ENCODE results near the gene SPTBN5. TPM values are rescaled to one million over a fixed set of nuclear protein-coding genes. Genes with fewer than 3 reads are reported as not detected.

The SPTBN5 gene
- total RNA-seq, 1 donor from 2014 or later: 0.65 TPM

GRCh38 chr15:41866872-41867579 lies 26.8 kb downstream of the SPTBN5 start:
- H3K9me3 Mint-ChIP-seq: no peaks in the 10 kb centered on the region
- H3K4me3 Mint-ChIP-seq: no peak overlapping the region
- peaks cover 6% of the 10 kb centered on the region for H3K4me1 Mint-ChIP-seq
- no peak overlapping the region for H3K27ac Mint-ChIP-seq
- DNase-seq: no peak
- intact Hi-C loops (cut with micrococcal nuclease): no loop called here
- no peaks in the 10 kb centered on the region for H3K36me3 Mint-ChIP-seq (ENCODE audit: low read depth)
- H3K27me3 Mint-ChIP-seq: no peaks in the 10 kb centered on the region

DNA sequence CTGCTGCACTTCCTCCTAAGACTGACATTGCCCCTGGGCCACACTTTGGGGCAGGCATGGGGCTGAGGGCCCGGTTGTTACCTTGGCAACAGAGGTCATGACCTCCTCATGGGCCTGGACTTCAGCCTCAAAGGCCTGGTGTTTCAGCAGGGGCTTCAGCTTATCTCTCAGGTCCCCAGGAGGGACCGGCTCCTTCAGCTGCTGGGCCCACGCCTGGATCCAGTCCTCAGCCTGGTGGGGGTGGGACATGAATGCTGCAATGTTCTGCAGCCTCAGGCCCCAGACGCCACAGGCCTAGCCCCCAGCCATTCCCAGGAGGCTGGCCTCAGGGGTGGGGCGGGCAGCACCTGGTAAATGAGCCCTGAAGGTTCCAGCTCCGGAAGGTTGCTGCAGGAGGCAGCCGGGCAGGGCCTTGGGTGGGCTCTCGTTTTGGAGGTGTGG lies 27.6 kb downstream of the SPTBN5 start:
- no peaks in the 10 kb centered on the region for H3K36me3 Mint-ChIP-seq (ENCODE audit: low read depth)
- DNase-seq: no peak
- no peaks in the 10 kb centered on the region for H3K27me3 Mint-ChIP-seq
- H3K9me3 Mint-ChIP-seq: no peaks in the 10 kb centered on the region
- peaks cover 6% of the 10 kb centered on the region for H3K4me1 Mint-ChIP-seq
- H3K27ac Mint-ChIP-seq: no peak overlapping the region
- intact Hi-C loops (cut with micrococcal nuclease): no loop called here
- H3K4me3 Mint-ChIP-seq: no peak overlapping the region

DNA sequence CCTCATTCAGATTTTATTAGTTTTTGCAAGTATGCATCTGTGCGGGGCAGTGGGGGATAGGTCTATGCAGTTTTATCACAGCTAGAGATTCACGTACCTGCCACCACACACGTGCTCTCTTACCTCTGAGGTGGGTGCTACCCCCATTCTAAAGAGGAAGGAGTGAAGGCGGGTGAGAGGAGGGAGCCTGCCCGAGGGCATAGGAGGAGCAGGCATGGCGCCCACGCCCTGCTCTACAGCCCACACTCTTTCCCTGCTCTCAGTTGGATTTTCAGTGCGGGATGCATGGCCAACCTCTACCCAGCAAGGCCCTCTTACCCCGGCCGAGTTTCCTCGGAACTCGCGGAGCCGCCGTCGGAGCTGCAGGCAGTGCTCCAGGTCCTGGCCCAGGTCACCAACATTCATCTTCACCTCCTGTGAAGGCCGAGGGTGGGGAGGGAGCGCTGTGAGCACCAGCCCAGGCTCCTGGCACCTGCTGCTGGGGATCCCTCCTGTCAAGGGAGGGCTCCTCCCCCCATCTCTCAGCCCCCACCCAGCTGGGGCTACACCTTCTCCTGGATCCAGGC lies 28.3 kb downstream of the SPTBN5 start:
- H3K9me3 Mint-ChIP-seq: no peaks in the 10 kb centered on the region
- H3K36me3 Mint-ChIP-seq (ENCODE audit: low read depth): no peaks in the 10 kb centered on the region
- no peak overlapping the region for H3K27ac Mint-ChIP-seq
- no peak for DNase-seq
- H3K27me3 Mint-ChIP-seq: no peaks in the 10 kb centered on the region
- no peaks in the 10 kb centered on the region for H3K4me1 Mint-ChIP-seq
- no peak overlapping the region for H3K4me3 Mint-ChIP-seq
- intact Hi-C loops (cut with micrococcal nuclease): no loop called here

GRCh38 chr15:41862515-41863116 lies 31.2 kb downstream of the SPTBN5 start:
- Mint-ChIP-seq H3K4me3 (no peak overlapping the region), H3K27ac (no peak overlapping the region)

DNA sequence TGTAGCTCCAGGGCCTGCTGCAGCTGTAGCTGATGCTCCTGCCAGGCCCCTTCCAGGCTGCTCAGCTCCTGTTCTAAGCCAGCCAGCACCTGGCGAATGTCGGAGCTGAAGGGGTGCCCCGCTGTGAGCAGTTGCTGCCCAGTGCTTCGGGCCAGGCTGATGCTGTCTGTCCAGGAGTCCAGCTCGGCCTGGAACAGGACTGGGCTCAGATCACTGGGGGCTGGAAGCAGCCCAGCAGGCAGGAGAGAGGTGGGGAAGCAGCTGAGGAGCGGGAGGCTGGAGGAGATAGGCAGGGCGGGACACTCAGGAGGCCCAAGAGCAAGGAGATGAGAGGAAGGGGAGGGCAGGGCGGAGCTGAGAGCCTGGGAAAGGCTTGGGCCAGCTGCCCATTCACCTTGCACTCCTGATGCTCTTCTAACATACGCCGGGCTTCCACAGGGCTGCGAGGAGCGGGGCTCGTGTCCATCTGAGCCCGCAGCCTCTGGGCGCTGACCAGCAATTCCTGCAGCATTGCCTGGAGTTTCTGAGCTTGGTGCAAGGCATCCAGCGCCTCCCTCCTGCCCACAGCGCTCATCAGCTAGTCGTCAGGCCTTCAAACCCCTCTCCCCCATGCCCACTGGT lies 32.0 kb downstream of the SPTBN5 start:
- Mint-ChIP-seq H3K27ac (no peak overlapping the region), H3K4me1 (peaks cover 7% of the 10 kb centered on the region), H3K9me3 (no peaks in the 10 kb centered on the region), H3K36me3 (ENCODE audit: low read depth) (no peaks in the 10 kb centered on the region), H3K4me3 (no peak overlapping the region), H3K27me3 (no peaks in the 10 kb centered on the region)
- DNase-seq: no peak
- intact Hi-C loops (cut with micrococcal nuclease): no loop called here

More at GRCh38 chr15:41862515-41863116, 31.2 kb downstream of the SPTBN5 start:
- Mint-ChIP-seq H3K36me3 (ENCODE audit: low read depth) (no peaks in the 10 kb centered on the region), H3K4me1 (peaks cover 7% of the 10 kb centered on the region), H3K27me3 (no peaks in the 10 kb centered on the region), H3K9me3 (no peaks in the 10 kb centered on the region)
- intact Hi-C loops (cut with micrococcal nuclease): no loop called here
- no peak for DNase-seq

GRCh38 chr15:41860049-41860828 lies 33.6 kb downstream of the SPTBN5 start:
- Mint-ChIP-seq H3K27me3 (no peaks in the 10 kb centered on the region), H3K9me3 (no peaks in the 10 kb centered on the region), H3K4me1 (peaks cover 7% of the 10 kb centered on the region), H3K36me3 (ENCODE audit: low read depth) (no peaks in the 10 kb centered on the region), H3K4me3 (no peak overlapping the region), H3K27ac (no peak overlapping the region)
- intact Hi-C loops (cut with micrococcal nuclease): no loop called here
- DNase-seq: no peak

- H3K27ac Mint-ChIP-seq: no peak overlapping the region
- H3K27me3 Mint-ChIP-seq: no peaks in the 10 kb centered on the region
- H3K4me1 Mint-ChIP-seq: peaks cover 7% of the 10 kb centered on the region
- H3K9me3 Mint-ChIP-seq: no peaks in the 10 kb centered on the region
- no peak for DNase-seq
- no peaks in the 10 kb centered on the region for H3K36me3 Mint-ChIP-seq (ENCODE audit: low read depth)
- intact Hi-C loops (cut with micrococcal nuclease): no loop called here
- no peak overlapping the region for H3K4me3 Mint-ChIP-seq
Measured at GRCh38 chr15:41858756-41859155, 35.1 kb downstream of the SPTBN5 start.

- Mint-ChIP-seq H3K27me3 (no peaks in the 10 kb centered on the region), H3K36me3 (ENCODE audit: low read depth) (no peaks in the 10 kb centered on the region), H3K4me3 (no peak overlapping the region), H3K27ac (no peak overlapping the region), H3K9me3 (no peaks in the 10 kb centered on the region), H3K4me1 (peaks cover 7% of the 10 kb centered on the region)
- no peak for DNase-seq
- intact Hi-C loops (cut with micrococcal nuclease): no loop called here
Measured at GRCh38 chr15:41857316-41857715, 36.5 kb downstream of the SPTBN5 start.

GRCh38 chr15:41856716-41857115 lies 37.1 kb downstream of the SPTBN5 start:
- Mint-ChIP-seq H3K4me1 (peaks cover 7% of the 10 kb centered on the region), H3K36me3 (ENCODE audit: low read depth) (no peaks in the 10 kb centered on the region), H3K27me3 (no peaks in the 10 kb centered on the region), H3K27ac (no peak overlapping the region), H3K4me3 (no peak overlapping the region), H3K9me3 (no peaks in the 10 kb centered on the region)
- intact Hi-C loops (cut with micrococcal nuclease): no loop called here
- no peak for DNase-seq

DNA sequence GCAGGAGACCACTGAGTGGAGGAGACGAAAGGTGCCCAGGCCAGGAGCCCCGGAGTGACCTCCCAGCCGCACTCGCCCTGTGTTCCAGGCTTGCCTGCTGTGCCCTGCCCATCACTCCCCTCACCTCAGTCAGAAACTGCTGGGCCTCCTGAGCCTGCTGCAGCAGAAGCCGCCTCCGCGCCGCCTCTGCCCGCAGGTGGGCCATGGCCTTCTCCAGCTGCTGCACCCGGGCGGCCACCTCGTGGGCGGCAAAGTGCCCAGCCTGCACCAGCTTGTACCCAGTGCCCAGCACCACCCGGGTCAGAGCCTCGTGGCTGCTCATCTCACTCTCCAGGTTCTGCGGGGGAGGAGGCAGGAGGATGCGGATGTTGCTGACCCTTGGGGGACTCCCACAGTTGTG lies 37.6 kb downstream of the SPTBN5 start:
- Mint-ChIP-seq H3K4me3 (no peak overlapping the region), H3K27ac (no peak overlapping the region), H3K4me1 (peaks cover 7% of the 10 kb centered on the region), H3K27me3 (no peaks in the 10 kb centered on the region), H3K36me3 (ENCODE audit: low read depth) (no peaks in the 10 kb centered on the region), H3K9me3 (no peaks in the 10 kb centered on the region)
- intact Hi-C loops (cut with micrococcal nuclease): no loop called here
- DNase-seq: no peak

DNA sequence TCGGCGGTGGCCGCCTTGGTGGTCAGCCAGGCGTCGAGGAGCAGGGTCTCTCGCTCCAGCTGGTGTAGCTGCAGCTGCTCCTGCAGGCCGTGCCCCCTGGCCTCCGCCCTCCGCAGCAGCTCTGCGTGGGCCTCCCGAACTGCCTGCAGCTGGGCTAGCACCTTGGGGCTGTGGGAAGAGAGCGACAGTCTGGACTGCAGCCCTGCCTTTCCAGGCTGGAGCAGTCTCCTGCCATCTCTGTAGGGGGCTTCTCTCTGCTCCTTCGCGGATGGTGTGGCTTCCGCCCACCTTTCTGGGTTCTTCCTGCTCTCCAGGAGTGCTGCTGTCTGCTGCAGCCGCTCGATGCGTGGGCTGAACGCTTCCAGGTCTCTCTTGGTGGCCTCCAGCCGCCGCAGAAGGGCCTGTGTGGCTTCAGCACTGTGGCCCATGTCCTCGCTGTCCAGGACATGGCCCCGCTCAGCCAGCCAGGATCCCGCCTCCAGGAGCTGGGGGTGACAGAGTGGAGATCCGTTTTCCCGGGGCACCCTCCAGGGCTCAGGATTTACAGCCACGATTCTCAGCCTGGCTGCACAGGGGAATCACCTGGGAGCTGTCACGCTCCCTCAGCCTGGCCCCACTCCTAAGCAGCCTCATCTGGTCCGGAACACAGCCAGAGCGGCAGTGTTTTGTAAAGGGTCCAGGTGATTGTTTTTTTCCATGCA lies 38.4 kb downstream of the SPTBN5 start:
- H3K36me3 Mint-ChIP-seq (ENCODE audit: low read depth): no peaks in the 10 kb centered on the region
- H3K4me1 Mint-ChIP-seq: peaks cover 7% of the 10 kb centered on the region
- no peak overlapping the region for H3K27ac Mint-ChIP-seq
- H3K4me3 Mint-ChIP-seq: no peak overlapping the region
- no peak for DNase-seq
- H3K9me3 Mint-ChIP-seq: no peaks in the 10 kb centered on the region
- intact Hi-C loops (cut with micrococcal nuclease): no loop called here
- H3K27me3 Mint-ChIP-seq: no peaks in the 10 kb centered on the region

DNA sequence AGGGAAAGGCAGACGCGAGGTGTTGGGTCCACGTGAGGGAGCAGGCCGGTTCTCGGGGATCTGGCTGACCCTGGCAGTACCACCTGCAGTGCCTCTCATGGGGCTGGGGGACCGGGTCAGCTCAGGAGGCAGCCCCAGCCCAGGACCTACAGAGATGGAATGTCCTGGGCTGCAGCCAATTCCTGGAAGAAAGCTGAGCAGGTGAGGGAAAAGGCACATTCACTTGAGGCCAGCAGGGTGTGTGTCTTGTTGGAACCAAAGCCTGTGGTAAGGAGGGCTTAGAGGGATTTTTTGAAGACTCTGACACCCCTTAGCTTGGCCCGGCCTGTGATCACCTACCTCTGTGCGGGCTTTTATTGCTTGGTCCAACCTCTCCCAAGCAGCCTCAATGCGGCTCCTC lies 39.4 kb downstream of the SPTBN5 start:
- no peaks in the 10 kb centered on the region for H3K27me3 Mint-ChIP-seq
- H3K9me3 Mint-ChIP-seq: no peaks in the 10 kb centered on the region

DNA sequence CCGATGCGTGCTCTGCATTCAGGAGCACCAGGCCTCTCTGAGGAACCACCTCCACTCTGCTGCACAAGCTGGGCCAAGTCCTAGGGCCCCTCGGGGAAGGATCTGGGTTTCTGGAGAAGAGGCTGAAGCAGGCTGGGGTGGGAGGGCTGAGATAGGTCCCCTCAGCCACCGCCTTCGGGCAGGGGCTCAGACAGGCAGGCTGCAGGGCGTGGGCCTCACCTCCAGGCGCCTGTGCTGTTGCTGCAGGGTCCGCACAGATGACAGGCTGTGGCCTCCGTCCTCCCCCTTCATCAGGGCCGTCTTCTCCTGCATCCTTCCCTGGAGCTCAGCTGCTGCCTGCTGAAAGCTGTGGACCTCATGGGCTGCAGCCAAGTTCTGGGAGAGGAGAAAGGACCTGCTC lies 40.0 kb downstream of the SPTBN5 start:
- no peaks in the 10 kb centered on the region for H3K36me3 Mint-ChIP-seq (ENCODE audit: low read depth)
- no peaks in the 10 kb centered on the region for H3K9me3 Mint-ChIP-seq
- intact Hi-C loops (cut with micrococcal nuclease): no loop called here
- H3K27ac Mint-ChIP-seq: no peak overlapping the region
- H3K4me3 Mint-ChIP-seq: no peak overlapping the region
- H3K27me3 Mint-ChIP-seq: no peaks in the 10 kb centered on the region
- no peak for DNase-seq
- H3K4me1 Mint-ChIP-seq: peaks cover 2% of the 10 kb centered on the region

More for the DNA sequence above, 39.4 kb downstream of the SPTBN5 start:
- Mint-ChIP-seq H3K4me1 (peaks cover 1% of the 10 kb centered on the region), H3K27ac (no peak overlapping the region), H3K36me3 (ENCODE audit: low read depth) (no peaks in the 10 kb centered on the region), H3K4me3 (no peak overlapping the region)
- no peak for DNase-seq
- intact Hi-C loops (cut with micrococcal nuclease): no loop called here
